DMS153 (cell line): ENCODE measurements around the gene IL10RA.

Source experiments
- DNase-seq: peaks from one replicate; lab custom pipeline; 2025; lab: John Stamatoyannopoulos, UW

IL10RA gene

DNA sequence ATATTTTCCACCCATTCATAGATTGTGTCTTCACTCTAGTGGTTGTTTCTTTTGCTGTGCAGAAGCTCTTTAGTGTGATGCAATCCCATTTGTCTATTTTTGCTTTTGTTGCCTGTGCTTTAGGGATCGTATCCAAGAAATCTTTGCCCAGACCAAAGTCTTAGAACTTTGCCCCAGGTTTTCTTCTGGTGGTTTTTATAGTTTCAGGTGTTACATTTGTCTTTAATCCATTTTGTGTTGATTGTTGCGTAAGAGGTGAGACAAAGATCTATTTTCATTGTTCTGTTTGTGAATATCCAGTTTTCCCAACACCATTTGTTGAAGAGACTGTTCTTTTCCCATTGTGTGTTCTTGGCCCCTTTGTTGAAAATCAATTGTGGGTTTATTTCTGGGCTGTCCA is 6.4 kb downstream of the IL10RA start:
- DNase-seq = no peak

DNA sequence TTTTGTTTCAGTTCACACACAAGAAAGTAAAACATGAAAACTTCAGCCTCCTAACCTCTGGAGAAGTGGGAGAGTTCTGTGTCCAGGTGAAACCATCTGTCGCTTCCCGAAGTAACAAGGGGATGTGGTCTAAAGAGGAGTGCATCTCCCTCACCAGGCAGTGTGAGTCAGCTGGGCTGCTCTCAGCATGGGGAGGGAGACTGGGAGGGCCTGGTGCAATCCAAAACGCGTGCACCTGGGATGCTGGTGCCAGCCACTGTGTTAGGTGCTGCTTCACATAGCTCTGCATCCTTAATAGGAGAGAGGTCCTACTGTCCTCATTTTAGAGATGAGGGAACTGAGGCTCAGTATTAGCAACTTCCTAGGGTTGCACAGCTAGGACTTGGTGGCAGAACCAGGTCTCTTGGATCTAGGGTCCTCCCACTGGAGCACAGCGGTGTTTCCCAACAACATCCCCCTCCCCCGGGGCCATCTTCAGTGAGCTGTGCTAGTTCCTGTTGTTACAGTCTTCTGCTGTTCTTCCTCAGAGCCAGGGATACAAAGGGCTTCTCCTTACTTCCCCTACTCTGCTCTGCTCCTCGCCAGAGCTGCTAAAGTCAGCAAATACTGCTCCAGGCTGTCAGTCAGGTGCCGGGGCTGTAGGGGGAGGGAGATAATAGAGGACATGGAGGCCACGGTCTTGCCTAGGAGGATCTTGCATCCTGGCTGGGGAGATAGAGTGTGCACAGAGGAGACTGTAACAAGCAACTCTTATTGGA is 8.0 kb downstream of the IL10RA start:
- DNase-seq = no peak

DNA sequence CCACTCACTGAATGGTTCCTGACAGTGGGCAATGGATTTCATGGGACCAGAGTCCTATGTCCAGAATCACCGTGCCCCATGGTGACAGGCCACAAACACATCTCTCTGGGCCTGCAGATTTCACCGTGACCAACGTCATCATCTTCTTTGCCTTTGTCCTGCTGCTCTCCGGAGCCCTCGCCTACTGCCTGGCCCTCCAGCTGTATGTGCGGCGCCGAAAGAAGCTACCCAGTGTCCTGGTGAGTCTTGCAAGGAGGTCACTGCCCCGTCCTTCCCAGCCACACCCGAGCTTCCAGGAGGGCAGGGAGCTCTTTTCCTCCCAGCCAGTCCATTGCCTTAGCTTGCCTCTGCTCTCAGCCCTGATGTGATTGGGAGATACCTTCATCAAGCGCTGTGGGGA is 9.3 kb downstream of the IL10RA start:
- no peak for DNase-seq

DNA sequence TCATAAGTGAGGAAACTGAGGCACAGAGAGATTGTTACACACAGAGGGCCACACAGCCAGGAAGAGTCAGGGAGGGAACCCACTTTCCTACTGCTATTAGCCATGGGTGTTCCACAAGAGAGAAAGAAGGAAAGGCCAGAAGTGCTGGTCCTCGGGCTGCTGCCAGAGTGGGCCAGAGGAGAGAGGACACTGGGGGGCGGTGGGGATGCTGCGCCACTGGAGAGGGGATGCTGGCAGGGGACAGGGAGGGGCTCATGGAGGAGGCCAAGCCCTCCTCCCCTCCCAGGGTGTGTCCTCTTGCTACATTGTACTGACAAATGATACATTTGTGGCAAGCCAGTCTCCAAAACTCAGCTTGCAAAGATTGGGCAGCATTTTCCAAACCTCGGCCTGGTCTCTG is 9.9 kb downstream of the IL10RA start:
- no peak for DNase-seq

DNA sequence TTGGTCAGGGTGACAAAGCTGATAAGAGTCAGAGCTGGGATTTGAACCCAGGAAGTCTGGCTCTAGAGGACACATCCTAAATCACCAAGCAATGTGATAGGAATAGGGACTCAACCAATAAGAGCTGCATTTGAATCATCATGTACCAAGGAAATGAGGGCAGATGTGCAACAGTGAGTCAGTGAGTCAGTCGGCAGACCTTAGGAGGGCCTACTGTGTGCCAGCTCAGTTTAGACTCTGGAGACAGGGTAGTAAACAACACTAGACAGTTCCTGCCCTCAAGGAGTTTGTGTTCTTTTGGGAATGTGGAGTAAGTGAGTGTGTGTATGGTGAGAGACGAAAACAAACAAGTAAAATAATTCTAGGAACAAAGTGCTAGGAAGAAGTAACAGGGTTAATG is 11.2 kb downstream of the IL10RA start:
- DNase-seq = no peak

DNA sequence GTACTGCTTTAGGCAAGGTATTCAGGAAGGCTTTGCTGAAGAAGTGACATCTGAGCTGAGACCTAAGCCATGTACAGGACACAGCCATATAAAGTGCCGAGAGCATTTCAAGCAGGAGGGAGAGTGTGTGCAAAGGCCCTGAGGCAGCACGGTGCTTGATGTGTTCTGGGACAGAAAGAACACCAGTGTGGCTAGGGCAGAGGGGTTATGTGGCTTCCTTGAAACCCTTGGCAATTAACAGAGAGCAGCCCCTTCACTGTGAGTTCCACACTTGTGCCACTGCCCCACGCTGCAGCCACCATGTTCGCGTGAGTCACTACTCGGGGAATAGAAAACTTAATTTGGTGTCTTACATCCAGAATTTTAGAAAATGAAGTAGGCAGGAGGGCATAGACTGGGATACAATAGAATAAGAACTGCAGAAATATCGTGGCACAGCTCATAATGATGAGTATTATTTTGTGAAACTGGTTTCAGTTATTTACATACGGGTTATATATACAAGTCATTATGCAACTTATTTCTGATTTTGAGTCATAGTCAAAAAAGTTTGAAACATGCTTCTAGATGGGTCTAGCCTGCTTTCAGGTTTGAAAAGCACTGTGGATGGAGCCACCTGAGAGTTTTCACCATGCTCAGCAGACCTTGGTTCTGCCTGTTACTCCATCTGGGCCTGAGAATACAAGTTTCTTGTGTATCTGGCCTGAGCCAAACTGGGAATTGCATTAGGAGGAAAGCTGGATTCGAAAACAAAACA is 11.8 kb downstream of the IL10RA start:
- DNase-seq = no peak

DNA sequence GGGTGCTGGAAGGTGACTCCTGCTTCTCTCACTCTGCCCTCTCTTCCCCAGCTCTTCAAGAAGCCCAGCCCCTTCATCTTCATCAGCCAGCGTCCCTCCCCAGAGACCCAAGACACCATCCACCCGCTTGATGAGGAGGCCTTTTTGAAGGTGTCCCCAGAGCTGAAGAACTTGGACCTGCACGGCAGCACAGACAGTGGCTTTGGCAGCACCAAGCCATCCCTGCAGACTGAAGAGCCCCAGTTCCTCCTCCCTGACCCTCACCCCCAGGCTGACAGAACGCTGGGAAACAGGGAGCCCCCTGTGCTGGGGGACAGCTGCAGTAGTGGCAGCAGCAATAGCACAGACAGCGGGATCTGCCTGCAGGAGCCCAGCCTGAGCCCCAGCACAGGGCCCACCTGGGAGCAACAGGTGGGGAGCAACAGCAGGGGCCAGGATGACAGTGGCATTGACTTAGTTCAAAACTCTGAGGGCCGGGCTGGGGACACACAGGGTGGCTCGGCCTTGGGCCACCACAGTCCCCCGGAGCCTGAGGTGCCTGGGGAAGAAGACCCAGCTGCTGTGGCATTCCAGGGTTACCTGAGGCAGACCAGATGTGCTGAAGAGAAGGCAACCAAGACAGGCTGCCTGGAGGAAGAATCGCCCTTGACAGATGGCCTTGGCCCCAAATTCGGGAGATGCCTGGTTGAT is 12.6 kb downstream of the IL10RA start:
- DNase-seq = no peak

DNA sequence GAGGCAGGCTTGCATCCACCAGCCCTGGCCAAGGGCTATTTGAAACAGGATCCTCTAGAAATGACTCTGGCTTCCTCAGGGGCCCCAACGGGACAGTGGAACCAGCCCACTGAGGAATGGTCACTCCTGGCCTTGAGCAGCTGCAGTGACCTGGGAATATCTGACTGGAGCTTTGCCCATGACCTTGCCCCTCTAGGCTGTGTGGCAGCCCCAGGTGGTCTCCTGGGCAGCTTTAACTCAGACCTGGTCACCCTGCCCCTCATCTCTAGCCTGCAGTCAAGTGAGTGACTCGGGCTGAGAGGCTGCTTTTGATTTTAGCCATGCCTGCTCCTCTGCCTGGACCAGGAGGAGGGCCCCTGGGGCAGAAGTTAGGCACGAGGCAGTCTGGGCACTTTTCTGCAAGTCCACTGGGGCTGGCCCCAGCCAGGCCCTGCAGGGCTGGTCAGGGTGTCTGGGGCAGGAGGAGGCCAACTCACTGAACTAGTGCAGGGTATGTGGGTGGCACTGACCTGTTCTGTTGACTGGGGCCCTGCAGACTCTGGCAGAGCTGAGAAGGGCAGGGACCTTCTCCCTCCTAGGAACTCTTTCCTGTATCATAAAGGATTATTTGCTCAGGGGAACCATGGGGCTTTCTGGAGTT is 13.3 kb downstream of the IL10RA start:
- no peak for DNase-seq

DNA sequence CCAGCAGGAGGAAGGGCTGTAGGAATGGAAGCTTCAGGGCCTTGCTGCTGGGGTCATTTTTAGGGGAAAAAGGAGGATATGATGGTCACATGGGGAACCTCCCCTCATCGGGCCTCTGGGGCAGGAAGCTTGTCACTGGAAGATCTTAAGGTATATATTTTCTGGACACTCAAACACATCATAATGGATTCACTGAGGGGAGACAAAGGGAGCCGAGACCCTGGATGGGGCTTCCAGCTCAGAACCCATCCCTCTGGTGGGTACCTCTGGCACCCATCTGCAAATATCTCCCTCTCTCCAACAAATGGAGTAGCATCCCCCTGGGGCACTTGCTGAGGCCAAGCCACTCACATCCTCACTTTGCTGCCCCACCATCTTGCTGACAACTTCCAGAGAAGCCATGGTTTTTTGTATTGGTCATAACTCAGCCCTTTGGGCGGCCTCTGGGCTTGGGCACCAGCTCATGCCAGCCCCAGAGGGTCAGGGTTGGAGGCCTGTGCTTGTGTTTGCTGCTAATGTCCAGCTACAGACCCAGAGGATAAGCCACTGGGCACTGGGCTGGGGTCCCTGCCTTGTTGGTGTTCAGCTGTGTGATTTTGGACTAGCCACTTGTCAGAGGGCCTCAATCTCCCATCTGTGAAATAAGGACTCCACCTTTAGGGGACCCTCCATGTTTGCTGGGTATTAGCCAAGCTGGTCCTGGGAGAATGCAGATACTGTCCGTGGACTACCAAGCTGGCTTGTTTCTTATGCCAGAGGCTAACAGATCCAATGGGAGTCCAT is 14.1 kb downstream of the IL10RA start:
- no peak for DNase-seq

DNA sequence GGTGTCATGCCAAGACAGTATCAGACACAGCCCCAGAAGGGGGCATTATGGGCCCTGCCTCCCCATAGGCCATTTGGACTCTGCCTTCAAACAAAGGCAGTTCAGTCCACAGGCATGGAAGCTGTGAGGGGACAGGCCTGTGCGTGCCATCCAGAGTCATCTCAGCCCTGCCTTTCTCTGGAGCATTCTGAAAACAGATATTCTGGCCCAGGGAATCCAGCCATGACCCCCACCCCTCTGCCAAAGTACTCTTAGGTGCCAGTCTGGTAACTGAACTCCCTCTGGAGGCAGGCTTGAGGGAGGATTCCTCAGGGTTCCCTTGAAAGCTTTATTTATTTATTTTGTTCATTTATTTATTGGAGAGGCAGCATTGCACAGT is 14.6 kb downstream of the IL10RA start:
- no peak for DNase-seq

DNA sequence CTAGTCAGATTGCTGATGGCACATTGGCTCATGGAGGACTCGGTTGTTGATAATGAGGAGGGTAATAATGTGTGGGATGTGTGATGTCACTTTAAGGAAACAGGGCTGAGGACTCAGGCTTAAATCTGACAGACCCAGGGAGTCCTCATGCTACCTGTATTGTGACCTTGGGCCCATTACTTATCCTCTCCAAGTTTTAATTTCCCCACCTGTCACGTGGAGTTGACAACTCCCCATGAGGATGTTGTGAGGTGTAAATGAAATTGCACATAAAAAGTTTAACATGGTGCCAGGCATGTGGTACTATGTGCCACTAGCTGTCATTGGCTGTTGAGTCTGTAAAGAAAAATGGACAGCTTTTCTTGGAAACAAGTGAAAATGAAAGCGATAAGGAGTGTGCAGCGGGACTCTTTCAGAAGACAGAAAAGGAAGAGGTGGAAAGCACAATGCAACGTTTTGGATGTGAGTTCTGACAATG is 15.3 kb downstream of the IL10RA start:
- DNase-seq = no peak

DNA sequence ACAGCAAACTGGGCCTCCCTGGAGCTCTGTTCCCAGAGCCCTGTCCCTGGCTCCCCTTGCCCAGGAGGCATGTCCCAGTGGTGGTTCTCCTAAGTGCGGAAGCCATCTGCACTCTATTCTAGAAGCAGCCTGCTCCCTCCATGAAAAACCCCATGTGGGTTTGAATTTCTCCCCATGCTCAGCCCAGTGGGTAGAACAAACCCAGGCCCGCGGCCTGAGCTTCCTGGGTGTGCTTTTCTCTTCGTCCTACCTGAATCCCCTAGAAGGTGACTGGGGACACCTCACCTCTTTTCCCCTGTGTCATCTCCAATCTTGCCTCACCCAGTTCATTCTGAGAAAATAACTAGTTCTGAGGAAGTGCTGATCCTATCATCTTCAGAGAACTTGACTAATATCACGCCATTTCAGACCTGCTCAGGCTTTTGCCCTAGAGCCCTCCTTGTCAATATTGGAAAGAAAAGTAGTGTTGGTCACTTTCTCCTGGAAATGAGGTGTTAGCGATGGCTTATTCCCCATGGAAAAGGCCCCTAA is 15.9 kb downstream of the IL10RA start:
- no peak for DNase-seq

DNA sequence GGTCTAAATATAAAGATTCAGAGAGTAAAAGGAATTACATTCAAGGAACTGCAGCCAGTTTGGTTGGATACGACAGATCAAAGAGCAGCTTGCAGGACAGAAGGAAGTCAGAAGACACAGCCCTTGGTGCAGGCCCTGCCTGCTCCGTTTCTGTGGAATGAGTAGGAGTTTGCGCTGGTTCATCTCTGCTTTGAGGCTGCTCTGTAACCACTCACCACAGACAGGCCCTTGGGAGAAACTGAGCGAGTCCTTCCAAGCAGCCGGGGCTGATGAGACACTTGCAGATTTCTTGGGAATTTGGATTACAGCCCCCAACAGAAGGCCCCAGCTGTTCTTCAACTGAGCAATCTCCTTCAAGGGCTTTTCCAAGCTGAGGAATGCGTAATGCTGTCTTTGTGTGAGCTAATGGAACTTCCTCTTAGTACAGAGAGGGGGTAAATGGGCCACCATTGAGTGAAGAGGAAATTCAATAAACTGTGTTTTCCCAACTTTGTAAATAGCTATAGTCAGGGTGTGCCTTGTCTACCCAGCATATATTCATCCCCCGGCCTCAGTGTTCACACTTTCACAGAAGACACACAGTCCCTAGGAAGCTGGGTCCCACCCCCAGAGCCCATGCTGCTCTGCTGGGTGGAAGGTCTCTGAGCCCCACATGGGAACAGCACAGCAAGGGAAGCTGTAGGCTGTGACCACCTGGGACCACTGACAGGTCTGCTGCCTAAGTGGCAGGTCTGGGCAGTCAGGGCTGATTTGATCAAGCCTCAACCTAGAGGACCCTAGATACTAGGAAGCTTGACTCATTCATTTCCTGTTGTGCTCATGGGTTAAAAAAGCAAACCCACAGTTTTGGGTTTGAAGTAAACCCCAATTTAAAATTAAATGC is 16.6 kb downstream of the IL10RA start:
- DNase-seq = no peak

DNA sequence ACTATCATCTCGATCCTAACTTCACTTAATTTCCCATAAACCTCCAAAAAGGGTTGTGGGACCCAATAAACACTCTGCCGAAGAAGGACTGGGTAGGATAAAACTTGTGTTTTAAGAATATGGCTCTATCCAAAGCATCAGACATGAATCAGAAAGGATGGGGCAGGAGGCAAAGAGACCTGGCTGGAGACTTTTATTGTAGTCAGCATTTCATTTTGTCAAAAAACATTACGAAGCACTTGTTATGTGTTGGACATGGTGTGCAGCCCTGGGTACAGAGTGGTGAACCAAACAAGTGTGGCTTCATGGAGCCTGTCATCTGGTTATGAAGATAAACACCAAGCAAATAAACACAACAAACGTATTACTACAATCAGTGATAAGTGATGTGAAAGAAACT is 17.3 kb downstream of the IL10RA start:
- no peak for DNase-seq

DNA sequence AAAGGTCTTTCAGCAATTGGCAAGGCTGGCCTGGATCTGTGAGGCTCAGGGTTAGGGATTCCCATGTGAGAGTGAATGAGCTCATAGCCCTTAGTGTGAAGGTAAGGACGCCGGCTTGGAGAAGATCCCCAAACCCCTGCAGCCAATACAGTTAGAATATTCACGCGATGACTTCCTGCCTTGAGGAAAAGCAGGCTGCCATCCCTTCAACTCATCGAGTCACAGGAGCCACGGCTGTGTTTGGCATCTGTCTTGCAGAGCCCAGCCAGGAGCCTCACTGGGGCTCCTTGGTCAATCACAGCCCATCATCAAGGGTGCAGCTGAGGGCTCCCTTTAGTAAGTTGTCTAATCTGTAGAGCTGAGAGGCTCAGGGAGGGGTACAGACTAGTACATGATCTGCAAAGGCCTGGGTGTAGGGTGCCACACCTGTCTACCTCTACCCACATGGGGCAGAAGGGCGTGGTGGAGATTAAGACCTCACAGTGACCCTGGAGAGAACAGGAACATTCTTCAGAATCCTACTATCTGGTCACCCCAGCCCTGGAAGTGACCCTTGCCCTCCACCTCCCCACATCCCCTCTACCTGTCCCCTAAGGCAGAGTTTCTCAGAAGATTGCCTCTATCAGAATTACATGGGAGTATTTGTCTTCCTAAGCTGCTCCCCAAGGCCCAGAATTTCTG is 18.5 kb downstream of the IL10RA start:
- DNase-seq = no peak

DNA sequence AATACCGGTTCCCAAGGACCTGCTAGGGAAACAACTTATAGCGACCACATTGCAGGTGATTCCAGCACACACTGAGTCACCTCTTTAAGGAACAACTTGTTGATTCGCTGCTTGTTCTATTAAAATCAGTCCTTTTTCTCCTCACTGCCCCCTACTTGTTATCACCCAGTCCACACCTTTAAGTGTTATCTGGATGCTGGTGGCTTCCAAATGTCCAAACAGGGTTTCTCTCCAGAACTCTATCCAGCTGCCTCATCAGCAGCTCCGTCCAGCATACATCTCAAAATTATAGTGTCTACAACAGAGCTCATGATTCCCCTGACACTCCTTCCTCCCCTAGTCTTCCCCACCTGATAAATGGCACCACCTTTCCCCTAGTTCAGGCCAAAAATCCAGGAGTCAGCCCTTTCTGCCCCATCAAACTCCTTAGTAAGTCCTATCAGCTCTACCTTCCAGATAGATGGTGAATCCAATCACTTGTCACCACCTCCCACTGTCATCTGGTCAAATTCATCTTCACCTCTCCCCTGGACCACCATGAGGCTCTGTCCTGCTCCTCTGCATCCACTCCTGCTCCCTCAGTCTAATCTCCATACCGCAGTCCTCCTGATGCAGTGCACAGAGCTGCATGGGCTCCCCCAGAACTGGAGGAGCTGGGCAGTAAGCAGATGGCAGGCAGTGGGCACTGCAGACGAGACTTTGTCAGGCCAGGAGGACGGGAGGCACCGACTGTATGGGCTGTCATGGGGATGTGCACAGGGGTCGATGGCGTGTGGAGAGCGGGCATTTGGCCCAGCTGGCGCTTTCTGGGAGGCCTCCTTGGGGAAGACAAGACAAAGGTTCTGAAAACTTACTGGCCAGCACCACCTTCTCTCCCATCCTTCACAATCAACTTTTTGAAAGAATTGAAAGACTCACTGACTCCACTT is 19.3 kb downstream of the IL10RA start:
- DNase-seq = no peak

DNA sequence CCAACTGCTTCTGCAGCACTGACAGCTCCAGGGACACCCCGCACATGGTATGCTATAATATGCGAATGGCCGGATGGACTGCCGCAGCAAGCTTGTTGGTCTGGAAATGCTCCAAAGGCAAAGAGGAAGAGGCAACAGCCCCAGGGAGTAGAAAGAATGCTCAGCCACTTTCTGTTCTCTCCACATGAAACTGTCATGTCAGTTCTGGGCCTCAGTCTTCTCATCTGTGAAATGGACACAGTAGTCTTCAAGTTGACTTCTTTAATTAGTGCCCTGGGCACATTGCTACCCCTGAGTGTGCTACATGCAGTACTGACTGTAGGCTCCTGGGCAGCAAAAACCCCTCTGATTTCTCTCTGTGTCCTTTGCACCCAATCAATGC is 19.9 kb downstream of the IL10RA start:
- DNase-seq = no peak

DNA sequence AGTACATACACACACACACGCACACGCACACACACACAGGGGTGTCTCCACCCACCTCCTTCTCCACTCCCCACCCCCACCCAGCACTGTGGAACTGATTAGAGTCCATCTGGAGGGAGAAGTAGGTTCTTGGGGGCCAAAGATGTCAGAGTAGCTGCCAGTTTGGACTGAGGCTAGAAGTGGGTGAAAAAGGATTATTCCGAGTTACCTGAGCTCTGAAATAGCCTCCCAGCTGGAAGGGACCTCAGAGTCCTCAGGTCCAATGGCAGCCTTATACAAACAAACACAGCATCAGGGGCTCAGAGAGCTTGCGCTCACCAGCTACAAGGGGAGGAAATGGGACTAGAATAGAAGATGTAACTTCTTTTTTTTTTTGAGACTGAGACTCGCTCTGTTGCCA is 20.8 kb downstream of the IL10RA start:
- no peak for DNase-seq
